Activated effector memory CD4-positive, alpha-beta T cell treated with anti-CD3 and anti-CD28 coated beads, Interleukin-2, amount 50 U/mL, for 16 hours (primary cell): ENCODE measurements around the gene ZNF629.
"Not testable (repeated sequence)": the region's sequence is repeated elsewhere in the genome, so short reads cannot be mapped to it uniquely, and the experiment has no call there.

Source experiments
- DNase-seq: peaks from one replicate; pipeline ENCODE4 v3.0.0-alpha.2; 2020

ZNF629 gene

GRCh38 chr16:30786936-30787612, at the start of gene ZNF629:
Gene ZNF629, minus strand, starts transcription at chr16:30787205. Its CDS starts 2,723 bp downstream, at chr16:30784482.
- no peak for DNase-seq

- DNase-seq: no peak
Measured at GRCh38 chr16:30834130-30834740, 47.2 kb upstream of the ZNF629 start.

GRCh38 chr16:30830072-30830417, 43.0 kb upstream of the ZNF629 start:
- no peak for DNase-seq

GRCh38 chr16:30829130-30830071, 42.4 kb upstream of the ZNF629 start:
- no peak for DNase-seq

GRCh38 chr16:30821891-30822290, 34.9 kb upstream of the ZNF629 start:
- DNase-seq: no peak

- not testable (repeated sequence) for DNase-seq
Measured at GRCh38 chr16:30821441-30821840, 34.4 kb upstream of the ZNF629 start.

- no peak for DNase-seq
Measured at GRCh38 chr16:30820952-30821421, 34.0 kb upstream of the ZNF629 start.

GRCh38 chr16:30816769-30817168, 29.8 kb upstream of the ZNF629 start:
- DNase-seq: no peak

- DNase-seq: no peak
Measured at GRCh38 chr16:30813821-30814189, 26.8 kb upstream of the ZNF629 start.

GRCh38 chr16:30809675-30810074, 22.7 kb upstream of the ZNF629 start:
- not testable (repeated sequence) for DNase-seq

- DNase-seq: not testable (repeated sequence)
Measured at GRCh38 chr16:30808890-30809426, 22.0 kb upstream of the ZNF629 start.

- no peak for DNase-seq
Measured at GRCh38 chr16:30808146-30808545, 21.1 kb upstream of the ZNF629 start.

- DNase-seq: peak; percentile 83
Measured at GRCh38 chr16:30805370-30806169, 18.6 kb upstream of the ZNF629 start.

GRCh38 chr16:30805056-30805369, 18.0 kb upstream of the ZNF629 start:
- DNase-seq: no peak

GRCh38 chr16:30802936-30803335, 15.9 kb upstream of the ZNF629 start:
- no peak for DNase-seq

- DNase-seq: no peak
Measured at GRCh38 chr16:30797670-30798309, 10.8 kb upstream of the ZNF629 start.

GRCh38 chr16:30794634-30795033, 7.6 kb upstream of the ZNF629 start:
- DNase-seq: no peak

- DNase-seq: no peak
Measured at GRCh38 chr16:30793508-30794069, 6.6 kb upstream of the ZNF629 start.

GRCh38 chr16:30787613-30788378, 791 bp upstream of the ZNF629 start:
- no peak for DNase-seq

GRCh38 chr16:30786115-30786935, 680 bp downstream of the ZNF629 start:
- no peak for DNase-seq
